Kidney (tissue), 14 donors: ENCODE data around the gene POLR1E. TPM values are rescaled to one million over a fixed set of nuclear protein-coding genes. Genes with fewer than 3 reads are reported as not detected.
A peak's percentile ranks its signal among the peaks of the same experiment; 100 is the strongest.
"Not testable (repeated sequence)": the region's sequence is repeated elsewhere in the genome, so short reads cannot be mapped to it uniquely, and the experiment has no call there.

Experiments
- DNase-seq, 5 donors: peaks; one replicate each; pipeline ENCODE4 v3.0.0-alpha.2; 2013 to 2020
- FAIRE-seq: peaks from 2 replicates; lab custom pipeline; 2012; peaks lifted over from hg19 to GRCh38; lab: Jason Lieb, UNC
- H3K27ac ChIP-seq, 2 donors: one replicate each; pipeline ENCODE4 v1.7.0; 2013; ENCODE audit warnings: low read depth in 2 of 2, low read length in 2 of 2, inconsistent platforms in 1 of 2
- H3K27me3 ChIP-seq: one replicate; pipeline ENCODE4 v1.7.1; 2013; ENCODE audit warnings: low read length, inconsistent platforms; ENCODE audit not compliant: control insufficient read depth, insufficient read depth
- H3K36me3 ChIP-seq, 3 donors: one replicate each; pipeline versions ENCODE4 v1.7.0 to v1.7.1; 2013; ENCODE audit warnings: low read length in 3 of 3, control low read depth in 1 of 3, inconsistent platforms in 1 of 3; ENCODE audit not compliant: insufficient read depth in 3 of 3, control insufficient read depth in 2 of 3
- H3K4me1 ChIP-seq, 3 donors: one replicate each; pipeline versions ENCODE4 v1.7.0 to v1.7.1; 2013; ENCODE audit warnings: low read length in 3 of 3, inconsistent platforms in 1 of 3, low read depth in 1 of 3; ENCODE audit not compliant: control insufficient read depth in 2 of 3, insufficient read depth in 2 of 3
- H3K4me3 ChIP-seq, 3 donors: one replicate each; pipeline versions ENCODE4 v1.7.0 to v1.8.1; 2013; ENCODE audit warnings: low read length in 3 of 3, control low read depth in 1 of 3, inconsistent platforms in 1 of 3
- H3K9ac ChIP-seq, 3 donors: one replicate each; pipeline versions ENCODE4 v1.7.0 to v1.7.1; 2013; ENCODE audit warnings: low read length in 3 of 3, control low read depth in 1 of 3, inconsistent platforms in 1 of 3
- H3K9me3 ChIP-seq, 3 donors: one replicate each; pipeline versions ENCODE4 v1.7.0 to v1.7.1; 2013; ENCODE audit warnings: low read length in 3 of 3, control low read depth in 1 of 3, inconsistent platforms in 1 of 3; ENCODE audit not compliant: control insufficient read depth in 2 of 3, insufficient read depth in 1 of 3
- CTCF ChIP-seq: IDR thresholded peaks from 3 replicates; pipeline ENCODE4 v1.5.1; 2012; ENCODE audit warnings: mild to moderate bottlenecking, moderate library complexity, borderline replicate concordance; ENCODE audit not compliant: insufficient read depth; ENCODE audit errors: extremely low read depth
- intact Hi-C: fragments of 100-400 bp; cut with DNase I; formaldehyde crosslinking; loops from one replicate; pipeline ENCODE4 v1.11.1; 2022
- polyA plus RNA-seq: library from polyadenylated mRNA; stranded (reverse); fragments of 350-450 nt; fragmentation: Illumina TruSeq; extraction: RNeasy Lipid Tissue Mini Kit (QIAGEN cat#74804); gene quantifications from one replicate; pipeline ENCODE4 v1.2.3, GENCODE V29; 2014; ENCODE audit warnings: low read depth, low replicate concordance; ENCODE audit not compliant: insufficient read depth
- total RNA-seq: library from RNA; stranded (reverse); fragmentation: NEBNext Ultra II Directional; extraction: Animal tissue kit (Norgen Biotek cat#: 25700); gene quantifications from one replicate; pipeline ENCODE4 v1.2.1, GENCODE V29; 2021
- donor health status: control.
- donor health status: control.
- donor health status: control.
- donor health status: control.
- donor health status: control.
- donor health status: DM: yes; HTN: yes; CAD: no.
- donor health status: Normal renal cell carcinoma (clear cell type).

Gene POLR1E
- total and polyA plus RNA-seq, 2 donors from 2014 or later = 8.2 to 17.2 TPM

DNA sequence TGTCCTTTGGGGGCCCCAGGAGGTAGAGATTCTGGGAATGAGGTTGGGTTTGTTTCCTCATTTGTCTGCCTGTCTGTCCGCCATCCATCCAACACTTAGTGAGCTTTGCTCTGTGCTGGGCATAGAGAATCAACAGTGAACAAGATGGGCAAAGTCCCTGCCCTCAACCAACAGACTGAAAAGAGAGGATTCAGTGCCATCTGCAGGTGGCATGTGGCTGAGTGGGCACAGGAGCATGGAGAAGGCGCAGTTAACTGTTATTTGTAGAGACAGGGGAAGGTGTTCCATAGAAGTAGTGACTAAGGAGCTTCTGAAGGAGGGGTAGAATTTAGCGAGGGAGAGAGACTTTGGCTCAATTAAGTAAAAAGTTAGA lies 23.1 kb downstream of the POLR1E start:
- H3K9ac ChIP-seq = no peak overlapping the region
- intact Hi-C loops = no loop called here
- no peaks in the 10 kb centered on the region for H3K9me3 ChIP-seq
- no peak for FAIRE-seq
- TF ChIP-seq CTCF = peak; percentile 25
- no peaks in the 10 kb centered on the region for H3K27me3 ChIP-seq
- H3K27ac ChIP-seq = no peak overlapping the region
- peak in 1 of 5 donors; percentile 2 for DNase-seq
- H3K4me3 ChIP-seq = no peak overlapping the region
- H3K4me1 ChIP-seq = no peaks in the 10 kb centered on the region
- H3K36me3 ChIP-seq = no peaks in the 10 kb centered on the region

DNA sequence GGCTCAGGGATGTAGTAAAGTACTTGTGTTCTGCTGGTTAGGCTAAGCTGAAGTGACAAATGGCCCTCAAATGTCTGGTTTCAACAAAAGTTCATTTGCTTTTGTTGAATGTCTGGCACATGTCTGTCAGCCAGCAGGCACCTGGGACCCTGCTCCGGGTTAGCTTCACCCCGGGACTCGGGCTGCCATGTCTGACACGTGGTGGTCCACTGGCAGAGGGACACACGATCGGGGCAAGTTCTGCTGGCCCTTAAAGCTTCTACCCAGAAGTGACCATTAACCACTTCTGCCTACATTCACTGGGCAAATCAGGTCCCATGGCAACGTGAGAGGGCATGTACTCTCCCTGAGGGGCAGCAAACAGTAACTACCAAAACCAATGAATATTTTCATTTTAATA lies 23.8 kb downstream of the POLR1E start:
- Histone ChIP-seq H3K27ac (no peak overlapping the region), H3K9me3 (no peaks in the 10 kb centered on the region), H3K9ac (no peak overlapping the region), H3K27me3 (no peaks in the 10 kb centered on the region), H3K4me3 (no peak overlapping the region), H3K4me1 (no peaks in the 10 kb centered on the region), H3K36me3 (no peaks in the 10 kb centered on the region)
- peak in 1 of 5 donors; percentile 45 for DNase-seq
- intact Hi-C loops = no loop called here
- FAIRE-seq = no peak
- no peak for TF ChIP-seq CTCF

GRCh38 chr9:37510053-37510452 lies 24.3 kb downstream of the POLR1E start:
- intact Hi-C loops, FAIRE-seq, DNase-seq: not testable (repeated sequence)

DNA sequence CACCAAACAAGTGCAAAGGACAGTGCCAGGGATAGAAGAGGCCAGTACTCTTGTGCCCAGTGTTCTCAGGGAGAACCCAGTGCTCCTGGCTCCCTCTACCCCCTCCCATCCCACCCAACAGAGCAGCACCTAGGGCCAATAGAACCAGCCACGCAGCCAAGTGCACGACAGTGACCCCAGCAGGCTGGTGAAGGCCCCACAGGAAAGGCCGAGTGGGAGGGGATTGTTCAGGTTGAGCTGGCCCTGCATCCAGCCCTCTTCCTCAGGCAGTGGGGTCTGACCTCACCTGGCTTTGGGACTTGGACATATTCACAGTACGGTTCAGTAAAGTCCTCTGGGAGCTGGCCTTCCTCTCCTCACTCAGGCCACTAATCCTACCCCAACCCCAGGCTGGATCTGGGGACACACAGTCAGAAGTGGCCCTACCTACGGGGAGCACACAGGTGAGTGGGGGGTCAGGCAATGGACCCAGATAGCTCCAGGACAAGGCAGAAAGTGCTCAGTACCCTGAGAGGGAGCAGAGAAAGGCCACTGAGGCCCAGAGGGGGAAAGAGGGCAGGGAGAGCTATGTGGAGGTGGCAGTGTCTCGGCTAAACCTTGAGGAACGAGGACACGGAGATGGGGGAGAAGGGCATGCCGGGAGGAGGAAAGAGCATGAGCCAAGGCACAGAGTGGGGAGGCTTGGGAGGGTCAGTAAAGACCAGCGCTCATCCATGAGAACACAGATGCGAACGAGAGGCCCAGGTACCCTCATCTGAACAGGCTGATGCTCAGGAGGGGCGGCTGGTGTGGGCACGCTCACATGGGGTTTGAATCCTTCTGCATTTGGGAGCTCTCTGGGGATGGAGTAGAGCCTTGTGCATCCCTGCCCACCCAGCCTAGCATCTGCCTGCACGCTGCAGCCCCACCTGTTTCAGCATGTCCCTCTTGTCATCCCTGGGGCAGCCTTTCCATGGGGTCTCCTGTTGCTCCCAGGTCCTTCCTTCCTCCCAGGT lies 25.6 kb downstream of the POLR1E start:
- H3K4me1 ChIP-seq = no peaks in the 10 kb centered on the region
- DNase-seq (peak in 4 of 5 donors; percentile 40 to 58 (median 47)), FAIRE-seq (no peak)
- no peak overlapping the region for H3K27ac ChIP-seq
- no peak for TF ChIP-seq CTCF
- H3K36me3 ChIP-seq = peaks cover 0 to 2% (median 0%) of the 10 kb centered on the region in 3 donors
- H3K9ac ChIP-seq = no peak overlapping the region
- intact Hi-C loops = no loop called here
- no peak overlapping the region for H3K4me3 ChIP-seq
- no peaks in the 10 kb centered on the region for H3K27me3 ChIP-seq
- H3K9me3 ChIP-seq = no peaks in the 10 kb centered on the region

More at GRCh38 chr9:37510053-37510452, 24.3 kb downstream of the POLR1E start:
- H3K27ac ChIP-seq, H3K27me3 ChIP-seq, H3K9me3 ChIP-seq, H3K9ac ChIP-seq, H3K4me1 ChIP-seq, H3K36me3 ChIP-seq, H3K4me3 ChIP-seq: not testable (repeated sequence)
